WTC11 (cell line): ENCODE measurements around the gene REEP1. TPM values are rescaled to one million over a fixed set of nuclear protein-coding genes. Genes with fewer than 3 reads are reported as not detected.

ENCODE experiments used
- ATAC-seq: fragments of 200-7000 bp; cut with Tn5 transposase; 2 replicates; pipeline ENCODE4 v1.10.0; 2021; ENCODE audit warnings: mild to moderate bottlenecking, moderate library complexity
- CTCF ChIA-PET: fragments of 300-600 bp; sonication (Branson Sonifier 250); formaldehyde crosslinking; loops from one replicate; lab custom pipeline; 2021; ENCODE audit warnings: antibody characterized with exemption; lab: Charles Lee
- POLR2A ChIA-PET: fragments of 350-600 bp; sonication (Branson Sonifier 250); formaldehyde crosslinking; loops from one replicate; lab custom pipeline; 2021; ENCODE audit warnings: antibody characterized with exemption; lab: Charles Lee
- DNase-seq: peaks from one replicate; pipeline ENCODE4 v3.0.0; 2021; ENCODE audit warnings: low spot score
- H3K27ac Mint-ChIP-seq: 2 replicates; pipeline ENCODE4 v1.8.0; 2021; ENCODE audit warnings: mixed read lengths
- H3K27me3 Mint-ChIP-seq: 2 replicates; pipeline ENCODE4 v1.8.0; 2021; ENCODE audit warnings: low read depth, mild to moderate bottlenecking, moderate library complexity, mixed read lengths
- H3K36me3 Mint-ChIP-seq: 2 replicates; pipeline ENCODE4 v1.8.0; 2021; ENCODE audit warnings: mixed read lengths
- H3K4me1 Mint-ChIP-seq: 2 replicates; pipeline ENCODE4 v1.8.0; 2022; ENCODE audit warnings: mixed read lengths
- H3K4me3 Mint-ChIP-seq: 2 replicates; pipeline ENCODE4 v1.8.0; 2021; ENCODE audit warnings: mild to moderate bottlenecking, moderate library complexity, mixed read lengths
- H3K9me3 Mint-ChIP-seq: 2 replicates; pipeline ENCODE4 v1.8.0; 2021; ENCODE audit warnings: mixed read lengths
- ATF1 ChIP-seq: sonication (generic); formaldehyde crosslinking; IDR thresholded peaks from 2 replicates; pipeline ENCODE4 v1.8.1; 2023; ENCODE audit warnings: mild to moderate bottlenecking, moderate library complexity, missing genetic modification reagents
- ESRRA ChIP-seq: sonication (generic); formaldehyde crosslinking; IDR thresholded peaks from 2 replicates; pipeline ENCODE4 v1.8.1; 2022; ENCODE audit warnings: mild to moderate bottlenecking, missing genetic modification reagents, borderline replicate concordance
- HMGA2 ChIP-seq: fragments of 250-450 bp; sonication (Bioruptor Pico); IDR thresholded peaks from 2 replicates; pipeline ENCODE4 v1.4.0; 2021; ENCODE audit warnings: mild to moderate bottlenecking, moderate library complexity
- MXD4 ChIP-seq: fragments of 250-450 bp; sonication (Bioruptor Pico); IDR thresholded peaks from 2 replicates; pipeline ENCODE4 v1.8.0; 2021; ENCODE audit warnings: mild to moderate bottlenecking, moderate library complexity, borderline replicate concordance
- MYBL2 ChIP-seq: sonication (generic); formaldehyde crosslinking; IDR thresholded peaks from 2 replicates; pipeline ENCODE4 v1.8.1; 2023; ENCODE audit warnings: mild to moderate bottlenecking, moderate library complexity, missing genetic modification reagents
- NR3C1 ChIP-seq: sonication (generic); formaldehyde crosslinking; conservative IDR thresholded peaks from 2 replicates; pipeline ENCODE4 v1.8.1; 2023; ENCODE audit warnings: low read depth, mild to moderate bottlenecking, missing genetic modification reagents
- SOX15 ChIP-seq: fragments of 250-450 bp; sonication (Bioruptor Pico); IDR thresholded peaks from 2 replicates; pipeline ENCODE4 v1.9.0; 2021; ENCODE audit warnings: mild to moderate bottlenecking
- TEAD4 ChIP-seq: sonication (generic); formaldehyde crosslinking; IDR thresholded peaks from 2 replicates; pipeline ENCODE4 v1.8.0; 2022; ENCODE audit warnings: mild to moderate bottlenecking, missing genetic modification reagents
- TP53 ChIP-seq: sonication (generic); formaldehyde crosslinking; IDR thresholded peaks from 2 replicates; pipeline ENCODE4 v1.8.1; 2023; ENCODE audit warnings: mild to moderate bottlenecking, missing genetic modification reagents
- ZNF219 ChIP-seq: sonication (generic); formaldehyde crosslinking; IDR thresholded peaks from 2 replicates; pipeline ENCODE4 v1.8.0; 2023; ENCODE audit warnings: missing genetic modification reagents, mild to moderate bottlenecking, borderline replicate concordance
- ZNF423 ChIP-seq: fragments of 250-450 bp; sonication (Bioruptor Pico); IDR thresholded peaks from 2 replicates; pipeline ENCODE4 v2.1.2; 2022; ENCODE audit warnings: mild to moderate bottlenecking, moderate library complexity
- ZNF671 ChIP-seq: fragments of 250-450 bp; sonication (Bioruptor Pico); IDR thresholded peaks from 2 replicates; pipeline ENCODE4 v1.8.0; 2021; ENCODE audit warnings: mild to moderate bottlenecking
- total RNA-seq: library from RNA; stranded (reverse); gene quantifications from 3 replicates; pipeline ENCODE4 v1.2.3, GENCODE V29; 2021
- TF ChIP-seq, protein P1 (sequence below): fragments of 250-450 bp; sonication (Bioruptor Pico); IDR thresholded peaks from 2 replicates; pipeline ENCODE4 v1.9.0; 2021; ENCODE audit warnings: mild to moderate bottlenecking
- TF ChIP-seq, protein P2 (sequence below): sonication (generic); formaldehyde crosslinking; IDR thresholded peaks from 2 replicates; pipeline ENCODE4 v1.8.0; 2022; ENCODE audit warnings: mild to moderate bottlenecking, missing genetic modification reagents
- TF ChIP-seq, protein P3 (sequence below): fragments of 200-600 bp; IDR thresholded peaks from 2 replicates; pipeline ENCODE4 v1.8.0; 2022; ENCODE audit warnings: antibody characterized with exemption
- TF ChIP-seq, protein P4 (sequence below): sonication (generic); formaldehyde crosslinking; IDR thresholded peaks from 2 replicates; pipeline ENCODE4 v1.8.1; 2023; ENCODE audit warnings: mild to moderate bottlenecking, moderate library complexity, missing genetic modification reagents
- TF ChIP-seq, protein P5 (sequence below): sonication (generic); formaldehyde crosslinking; IDR thresholded peaks from 2 replicates; pipeline ENCODE4 v1.8.0; 2022; ENCODE audit warnings: mild to moderate bottlenecking, missing genetic modification reagents
- TF ChIP-seq, protein P6 (sequence below): sonication (generic); formaldehyde crosslinking; IDR thresholded peaks from 2 replicates; pipeline ENCODE4 v1.8.1; 2022; ENCODE audit warnings: low read depth, mild to moderate bottlenecking, moderate library complexity, missing genetic modification reagents, borderline replicate concordance
- TF ChIP-seq, protein P7 (sequence below): sonication (generic); formaldehyde crosslinking; IDR thresholded peaks from 2 replicates; pipeline ENCODE4 v1.8.0; 2022; ENCODE audit warnings: mild to moderate bottlenecking, missing genetic modification reagents
- TF ChIP-seq, protein P8 (sequence below): fragments of 250-450 bp; sonication (Bioruptor Pico); IDR thresholded peaks from 2 replicates; pipeline ENCODE4 v1.9.0; 2021; ENCODE audit warnings: moderate library complexity, mild to moderate bottlenecking, inconsistent platforms, borderline replicate concordance

The REEP1 gene
- total RNA-seq, 1 experiment from 2014 or later = 1.9 TPM

DNA sequence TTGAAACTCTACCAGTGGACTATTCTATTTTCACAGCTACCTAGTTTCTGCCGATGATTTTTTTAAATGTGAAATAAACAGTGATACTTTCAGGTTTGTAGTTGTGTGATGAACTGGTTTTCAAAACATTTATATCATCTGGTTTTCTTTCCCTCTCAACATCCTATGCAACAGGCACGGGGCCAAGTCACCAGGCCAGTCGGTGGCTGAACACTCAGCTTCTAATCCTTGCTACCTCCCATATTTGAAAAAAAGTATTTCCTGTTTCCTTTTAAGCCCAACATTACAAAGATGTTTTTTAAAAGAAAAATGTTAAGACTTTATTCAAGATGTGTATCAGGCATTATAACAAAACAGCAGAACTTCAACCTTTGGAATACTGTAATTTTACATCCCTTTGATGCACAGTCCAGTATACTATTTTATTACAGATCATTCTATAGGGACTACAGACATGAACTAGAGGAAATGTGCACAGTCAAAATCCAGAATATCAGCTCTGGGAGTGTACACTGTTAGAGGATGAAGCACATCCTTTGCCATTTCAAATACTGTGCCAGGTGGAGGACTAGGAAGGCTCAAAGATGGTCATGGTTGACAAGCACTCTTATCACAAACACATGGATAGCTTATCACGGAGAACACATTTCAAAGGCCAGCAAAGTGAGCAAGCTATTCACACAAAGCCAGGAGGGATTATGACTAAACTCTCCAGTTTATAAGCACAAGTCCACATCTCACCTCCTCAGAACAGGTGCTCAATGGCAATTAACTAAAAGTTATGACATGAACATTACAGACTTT is 123.5 kb downstream of the REEP1 start (continued):
- TF ChIP-seq, protein P1, sequence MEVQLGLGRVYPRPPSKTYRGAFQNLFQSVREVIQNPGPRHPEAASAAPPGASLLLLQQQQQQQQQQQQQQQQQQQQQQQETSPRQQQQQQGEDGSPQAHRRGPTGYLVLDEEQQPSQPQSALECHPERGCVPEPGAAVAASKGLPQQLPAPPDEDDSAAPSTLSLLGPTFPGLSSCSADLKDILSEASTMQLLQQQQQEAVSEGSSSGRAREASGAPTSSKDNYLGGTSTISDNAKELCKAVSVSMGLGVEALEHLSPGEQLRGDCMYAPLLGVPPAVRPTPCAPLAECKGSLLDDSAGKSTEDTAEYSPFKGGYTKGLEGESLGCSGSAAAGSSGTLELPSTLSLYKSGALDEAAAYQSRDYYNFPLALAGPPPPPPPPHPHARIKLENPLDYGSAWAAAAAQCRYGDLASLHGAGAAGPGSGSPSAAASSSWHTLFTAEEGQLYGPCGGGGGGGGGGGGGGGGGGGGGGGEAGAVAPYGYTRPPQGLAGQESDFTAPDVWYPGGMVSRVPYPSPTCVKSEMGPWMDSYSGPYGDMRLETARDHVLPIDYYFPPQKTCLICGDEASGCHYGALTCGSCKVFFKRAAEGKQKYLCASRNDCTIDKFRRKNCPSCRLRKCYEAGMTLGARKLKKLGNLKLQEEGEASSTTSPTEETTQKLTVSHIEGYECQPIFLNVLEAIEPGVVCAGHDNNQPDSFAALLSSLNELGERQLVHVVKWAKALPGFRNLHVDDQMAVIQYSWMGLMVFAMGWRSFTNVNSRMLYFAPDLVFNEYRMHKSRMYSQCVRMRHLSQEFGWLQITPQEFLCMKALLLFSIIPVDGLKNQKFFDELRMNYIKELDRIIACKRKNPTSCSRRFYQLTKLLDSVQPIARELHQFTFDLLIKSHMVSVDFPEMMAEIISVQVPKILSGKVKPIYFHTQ = no peak
- no peak for TF ChIP-seq ZNF671 (CRISPR knock-in tag)
- TF ChIP-seq ESRRA (CRISPR knock-in tag) = no peak
- no peak for TF ChIP-seq SOX15
- TF ChIP-seq, protein P2, sequence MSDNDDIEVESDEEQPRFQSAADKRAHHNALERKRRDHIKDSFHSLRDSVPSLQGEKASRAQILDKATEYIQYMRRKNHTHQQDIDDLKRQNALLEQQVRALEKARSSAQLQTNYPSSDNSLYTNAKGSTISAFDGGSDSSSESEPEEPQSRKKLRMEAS (CRISPR knock-in tag) = no peak
- TF ChIP-seq, protein P3, sequence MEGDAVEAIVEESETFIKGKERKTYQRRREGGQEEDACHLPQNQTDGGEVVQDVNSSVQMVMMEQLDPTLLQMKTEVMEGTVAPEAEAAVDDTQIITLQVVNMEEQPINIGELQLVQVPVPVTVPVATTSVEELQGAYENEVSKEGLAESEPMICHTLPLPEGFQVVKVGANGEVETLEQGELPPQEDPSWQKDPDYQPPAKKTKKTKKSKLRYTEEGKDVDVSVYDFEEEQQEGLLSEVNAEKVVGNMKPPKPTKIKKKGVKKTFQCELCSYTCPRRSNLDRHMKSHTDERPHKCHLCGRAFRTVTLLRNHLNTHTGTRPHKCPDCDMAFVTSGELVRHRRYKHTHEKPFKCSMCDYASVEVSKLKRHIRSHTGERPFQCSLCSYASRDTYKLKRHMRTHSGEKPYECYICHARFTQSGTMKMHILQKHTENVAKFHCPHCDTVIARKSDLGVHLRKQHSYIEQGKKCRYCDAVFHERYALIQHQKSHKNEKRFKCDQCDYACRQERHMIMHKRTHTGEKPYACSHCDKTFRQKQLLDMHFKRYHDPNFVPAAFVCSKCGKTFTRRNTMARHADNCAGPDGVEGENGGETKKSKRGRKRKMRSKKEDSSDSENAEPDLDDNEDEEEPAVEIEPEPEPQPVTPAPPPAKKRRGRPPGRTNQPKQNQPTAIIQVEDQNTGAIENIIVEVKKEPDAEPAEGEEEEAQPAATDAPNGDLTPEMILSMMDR = no peak
- TF ChIP-seq, protein P4, sequence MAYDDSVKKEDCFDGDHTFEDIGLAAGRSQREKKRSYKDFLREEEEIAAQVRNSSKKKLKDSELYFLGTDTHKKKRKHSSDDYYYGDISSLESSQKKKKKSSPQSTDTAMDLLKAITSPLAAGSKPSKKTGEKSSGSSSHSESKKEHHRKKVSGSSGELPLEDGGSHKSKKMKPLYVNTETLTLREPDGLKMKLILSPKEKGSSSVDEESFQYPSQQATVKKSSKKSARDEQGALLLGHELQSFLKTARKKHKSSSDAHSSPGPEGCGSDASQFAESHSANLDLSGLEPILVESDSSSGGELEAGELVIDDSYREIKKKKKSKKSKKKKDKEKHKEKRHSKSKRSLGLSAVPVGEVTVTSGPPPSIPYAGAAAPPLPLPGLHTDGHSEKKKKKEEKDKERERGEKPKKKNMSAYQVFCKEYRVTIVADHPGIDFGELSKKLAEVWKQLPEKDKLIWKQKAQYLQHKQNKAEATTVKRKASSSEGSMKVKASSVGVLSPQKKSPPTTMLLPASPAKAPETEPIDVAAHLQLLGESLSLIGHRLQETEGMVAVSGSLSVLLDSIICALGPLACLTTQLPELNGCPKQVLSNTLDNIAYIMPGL (CRISPR knock-in tag) = no peak
- no peak for TF ChIP-seq TP53 (CRISPR knock-in tag)
- TF ChIP-seq TEAD4 (CRISPR knock-in tag) = no peak
- TF ChIP-seq ATF1 (CRISPR knock-in tag) = no peak
- TF ChIP-seq, protein P5, sequence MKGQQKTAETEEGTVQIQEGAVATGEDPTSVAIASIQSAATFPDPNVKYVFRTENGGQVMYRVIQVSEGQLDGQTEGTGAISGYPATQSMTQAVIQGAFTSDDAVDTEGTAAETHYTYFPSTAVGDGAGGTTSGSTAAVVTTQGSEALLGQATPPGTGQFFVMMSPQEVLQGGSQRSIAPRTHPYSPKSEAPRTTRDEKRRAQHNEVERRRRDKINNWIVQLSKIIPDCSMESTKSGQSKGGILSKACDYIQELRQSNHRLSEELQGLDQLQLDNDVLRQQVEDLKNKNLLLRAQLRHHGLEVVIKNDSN (CRISPR knock-in tag) = no peak
- TF ChIP-seq, protein P6, sequence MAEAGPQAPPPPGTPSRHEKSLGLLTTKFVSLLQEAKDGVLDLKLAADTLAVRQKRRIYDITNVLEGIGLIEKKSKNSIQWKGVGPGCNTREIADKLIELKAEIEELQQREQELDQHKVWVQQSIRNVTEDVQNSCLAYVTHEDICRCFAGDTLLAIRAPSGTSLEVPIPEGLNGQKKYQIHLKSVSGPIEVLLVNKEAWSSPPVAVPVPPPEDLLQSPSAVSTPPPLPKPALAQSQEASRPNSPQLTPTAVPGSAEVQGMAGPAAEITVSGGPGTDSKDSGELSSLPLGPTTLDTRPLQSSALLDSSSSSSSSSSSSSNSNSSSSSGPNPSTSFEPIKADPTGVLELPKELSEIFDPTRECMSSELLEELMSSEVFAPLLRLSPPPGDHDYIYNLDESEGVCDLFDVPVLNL (CRISPR knock-in tag) = no peak

DNA sequence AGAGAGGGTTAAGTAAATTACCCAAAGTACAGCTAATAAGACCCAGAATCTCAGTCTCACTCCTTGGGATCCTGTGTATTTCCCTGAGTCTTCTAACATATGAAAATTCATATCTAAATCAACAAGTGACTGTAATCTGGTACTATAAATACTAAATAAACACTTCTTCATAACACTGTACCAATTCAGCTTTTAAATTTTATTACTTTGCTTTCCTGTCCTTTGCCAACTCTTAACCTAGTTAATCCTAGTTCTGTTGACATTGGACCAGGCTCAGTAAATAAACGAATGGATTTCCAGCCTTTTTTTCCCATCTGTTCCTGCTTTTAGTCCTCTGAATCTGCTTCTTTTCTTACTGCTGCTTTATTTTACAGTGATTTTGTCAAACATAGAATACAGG is 124.4 kb downstream of the REEP1 start:
- ChIA-PET CTCF (interaction anchor here (1.2 kb wide), 1 partner anchor 160 kb away, joined by 3 read pairs; no protein-coding TSS in a partner anchor), POLR2A (no interaction called here)
- H3K9me3 Mint-ChIP-seq = no peaks in the 10 kb centered on the region
- H3K36me3 Mint-ChIP-seq = peaks cover 48% of the 10 kb centered on the region
- DNase-seq (no peak), ATAC-seq (no peak)
- H3K4me3 Mint-ChIP-seq = no peak overlapping the region
- no peak overlapping the region for H3K27ac Mint-ChIP-seq
- no peaks in the 10 kb centered on the region for H3K27me3 Mint-ChIP-seq
- no peak for TF ChIP-seq MYBL2 (CRISPR knock-in tag)
- H3K4me1 Mint-ChIP-seq = peaks cover 12% of the 10 kb centered on the region

DNA sequence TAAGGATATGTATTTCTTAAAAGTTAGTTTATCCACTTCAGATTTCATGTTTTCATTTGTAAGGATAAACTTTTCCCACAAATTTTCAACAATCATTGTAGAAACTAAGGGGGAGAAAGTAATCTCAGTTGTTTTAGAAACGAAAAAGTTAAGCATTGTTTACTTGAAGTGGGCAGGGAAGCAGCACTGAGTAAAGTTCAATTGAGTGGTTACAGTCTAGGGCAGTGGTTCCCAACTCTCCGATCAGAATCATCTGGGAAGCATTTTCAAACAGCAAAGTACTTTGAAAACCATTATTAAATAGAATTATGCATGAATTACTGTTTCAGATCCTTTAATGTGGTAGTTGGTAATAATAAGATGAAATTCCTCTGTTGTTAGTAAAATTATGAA is 125.6 kb downstream of the REEP1 start:
- ATAC-seq (no peak), DNase-seq (no peak)
- Mint-ChIP-seq H3K36me3 (peaks cover 55% of the 10 kb centered on the region), H3K9me3 (no peaks in the 10 kb centered on the region), H3K27ac (no peak overlapping the region), H3K27me3 (no peaks in the 10 kb centered on the region), H3K4me1 (peaks cover 4% of the 10 kb centered on the region), H3K4me3 (no peak overlapping the region)
- ChIA-PET CTCF (no interaction called here), POLR2A (no interaction called here)
- no peak for TF ChIP-seq MXD4
- TF ChIP-seq ZNF423 (CRISPR knock-in tag) = no peak
- no peak for TF ChIP-seq NR3C1 (CRISPR knock-in tag)
- TF ChIP-seq, protein P7, sequence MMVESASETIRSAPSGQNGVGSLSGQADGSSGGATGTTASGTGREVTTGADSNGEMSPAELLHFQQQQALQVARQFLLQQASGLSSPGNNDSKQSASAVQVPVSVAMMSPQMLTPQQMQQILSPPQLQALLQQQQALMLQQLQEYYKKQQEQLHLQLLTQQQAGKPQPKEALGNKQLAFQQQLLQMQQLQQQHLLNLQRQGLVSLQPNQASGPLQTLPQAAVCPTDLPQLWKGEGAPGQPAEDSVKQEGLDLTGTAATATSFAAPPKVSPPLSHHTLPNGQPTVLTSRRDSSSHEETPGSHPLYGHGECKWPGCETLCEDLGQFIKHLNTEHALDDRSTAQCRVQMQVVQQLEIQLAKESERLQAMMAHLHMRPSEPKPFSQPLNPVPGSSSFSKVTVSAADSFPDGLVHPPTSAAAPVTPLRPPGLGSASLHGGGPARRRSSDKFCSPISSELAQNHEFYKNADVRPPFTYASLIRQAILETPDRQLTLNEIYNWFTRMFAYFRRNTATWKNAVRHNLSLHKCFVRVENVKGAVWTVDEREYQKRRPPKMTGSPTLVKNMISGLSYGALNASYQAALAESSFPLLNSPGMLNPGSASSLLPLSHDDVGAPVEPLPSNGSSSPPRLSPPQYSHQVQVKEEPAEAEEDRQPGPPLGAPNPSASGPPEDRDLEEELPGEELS (CRISPR knock-in tag) = no peak
- TF ChIP-seq HMGA2 (CRISPR knock-in tag) = no peak
- TF ChIP-seq ZNF219 (CRISPR knock-in tag) = no peak
- TF ChIP-seq, protein P5 (CRISPR knock-in tag) = no peak
- TF ChIP-seq, protein P8, sequence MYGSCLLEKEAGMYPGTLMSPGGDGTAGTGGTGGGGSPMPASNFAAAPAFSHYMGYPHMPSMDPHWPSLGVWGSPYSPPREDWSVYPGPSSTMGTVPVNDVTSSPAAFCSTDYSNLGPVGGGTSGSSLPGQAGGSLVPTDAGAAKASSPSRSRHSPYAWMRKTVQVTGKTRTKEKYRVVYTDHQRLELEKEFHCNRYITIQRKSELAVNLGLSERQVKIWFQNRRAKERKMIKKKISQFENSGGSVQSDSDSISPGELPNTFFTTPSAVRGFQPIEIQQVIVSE (CRISPR knock-in tag) = no peak
